ENCODE results near the gene DAGLA. TPM values are rescaled to one million over a fixed set of nuclear protein-coding genes. Genes with fewer than 3 reads are reported as not detected.

DAGLA gene
- total and polyA plus RNA-seq, 2 of the 13 experiments (the other 11 are each of a cell fraction or from before 2014, with no cell fraction given), result 2.6 to 3.9 TPM

- TF ChIP-seq ZNF512 (CRISPR knock-in tag; IDR thresholded peaks at IDR 0.05) (no peak), TBL1XR1 (IDR thresholded peaks at IDR 0.05; ENCODE audit: borderline replicate concordance, low read length, partially characterized antibody) (no peak), E2F1 (CRISPR knock-in tag; IDR thresholded peaks at IDR 0.05) (no peak), ZNF740 (CRISPR knock-in tag; IDR thresholded peaks at IDR 0.05) (no peak), ZBTB46 (CRISPR knock-in tag; IDR thresholded peaks at IDR 0.05; ENCODE audit: borderline replicate concordance) (no peak), THAP7 (CRISPR knock-in tag; IDR thresholded peaks at IDR 0.05) (no peak), SIN3B (IDR thresholded peaks at IDR 0.05; ENCODE audit: low read length) (no peak), ETV6 (CRISPR knock-in tag; conservative IDR thresholded peaks at IDR 0.05) (no peak), SP2 (CRISPR knock-in tag; IDR thresholded peaks at IDR 0.05) (no peak), HDAC1 (CRISPR knock-in tag; IDR thresholded peaks at IDR 0.05) (0 out of 2 replicates have a peak, but pooled peaks have one; percentile 24), HOXA9 (CRISPR knock-in tag; IDR thresholded peaks at IDR 0.05; ENCODE audit: borderline replicate concordance) (no peak), CREB3 (CRISPR knock-in tag; IDR thresholded peaks at IDR 0.05) (no peak), SMAD1 (CRISPR knock-in tag; IDR thresholded peaks at IDR 0.05; ENCODE audit: borderline replicate concordance, low read depth) (no peak), CCDC6 (CRISPR knock-in tag; IDR thresholded peaks at IDR 0.05) (no peak), NAIF1 (CRISPR knock-in tag; IDR thresholded peaks at IDR 0.05; ENCODE audit: borderline replicate concordance) (no peak), ZNF577 (CRISPR knock-in tag; IDR thresholded peaks at IDR 0.05; ENCODE audit: borderline replicate concordance, low read depth) (no peak), ZNF672 (CRISPR knock-in tag; IDR thresholded peaks at IDR 0.05) (no peak), NCOA1 (CRISPR knock-in tag; IDR thresholded peaks at IDR 0.05) (no peak), ZNF34 (CRISPR knock-in tag; IDR thresholded peaks at IDR 0.05; ENCODE audit: borderline replicate concordance) (no peak), ZNF274 (CRISPR knock-in tag; IDR thresholded peaks at IDR 0.05) (no peak), MAF1 (CRISPR knock-in tag; IDR thresholded peaks at IDR 0.05; ENCODE audit: borderline replicate concordance) (no peak), TFE3 (CRISPR knock-in tag; IDR thresholded peaks at IDR 0.05) (0 out of 2 replicates have a peak, but pooled peaks have one; percentile 18)
These were observed 13.9 kb downstream of the DAGLA start (continued) for GRCh38 chr11:61693922-61694601.
